Cardiac fibroblast (primary cell): Measurements from ENCODE around the gene COL23A1.
"Not testable (repeated sequence)": the region's sequence is repeated elsewhere in the genome, so short reads cannot be mapped to it uniquely, and the experiment has no call there.

Experiments used
- DNase-seq, 2 donors: peaks; one replicate each; pipeline versions ENCODE4 v3.0.0 to v3.0.0-alpha.2; 2010; ENCODE audit warnings: low read depth in 2 of 2
- H3K4me3 ChIP-seq, 2 donors: replicated peaks in 1 of 2; 1 replicate in 1 of 2; 2 replicates in 1 of 2; pipeline ENCODE4 v1.5.1; 2011; ENCODE audit warnings: low read depth in 2 of 2, low read length in 2 of 2, mild to moderate bottlenecking in 2 of 2, moderate library complexity in 1 of 2
- CTCF ChIP-seq: IDR thresholded peaks from one replicate; pipeline ENCODE4 v1.5.1; 2011; ENCODE audit warnings: low read depth, mild to moderate bottlenecking, low read length, inconsistent platforms

Gene COL23A1

GRCh38 chr5:178259623-178260536 is 330.3 kb downstream of the COL23A1 start:
- no peak for TF ChIP-seq CTCF
- H3K4me3 ChIP-seq, result no peak overlapping the region
- no peak for DNase-seq

- no peak overlapping the region for H3K4me3 ChIP-seq
- no peak for TF ChIP-seq CTCF
- DNase-seq, result no peak
Observed at GRCh38 chr5:178257650-178258049, 332.5 kb downstream of the COL23A1 start.

DNA sequence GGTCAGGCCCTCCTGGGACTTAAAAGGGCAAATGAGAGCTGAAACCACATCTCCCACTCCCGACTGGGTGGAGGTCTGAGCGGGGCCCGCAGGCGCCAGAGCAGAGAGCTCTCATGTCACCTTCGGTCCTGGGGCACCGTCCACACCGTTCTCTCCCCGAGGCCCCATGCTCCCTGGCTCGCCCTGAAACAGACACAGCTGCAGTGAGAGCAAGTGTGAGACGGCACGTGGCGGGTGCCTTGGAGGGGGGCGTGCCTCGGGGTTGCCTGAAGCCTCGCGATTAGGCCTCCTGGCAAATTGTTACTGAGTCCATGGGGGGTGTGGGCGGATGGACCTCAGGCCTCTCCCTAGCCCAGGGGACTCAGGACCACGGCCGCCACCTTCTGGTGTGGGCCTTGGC is 333.4 kb downstream of the COL23A1 start:
- TF ChIP-seq CTCF, result no peak
- H3K4me3 ChIP-seq, result no peak overlapping the region
- DNase-seq, result no peak

- DNase-seq, H3K4me3 ChIP-seq: not testable (repeated sequence)
Observed at GRCh38 chr5:178253632-178254031, 336.6 kb downstream of the COL23A1 start.

DNA sequence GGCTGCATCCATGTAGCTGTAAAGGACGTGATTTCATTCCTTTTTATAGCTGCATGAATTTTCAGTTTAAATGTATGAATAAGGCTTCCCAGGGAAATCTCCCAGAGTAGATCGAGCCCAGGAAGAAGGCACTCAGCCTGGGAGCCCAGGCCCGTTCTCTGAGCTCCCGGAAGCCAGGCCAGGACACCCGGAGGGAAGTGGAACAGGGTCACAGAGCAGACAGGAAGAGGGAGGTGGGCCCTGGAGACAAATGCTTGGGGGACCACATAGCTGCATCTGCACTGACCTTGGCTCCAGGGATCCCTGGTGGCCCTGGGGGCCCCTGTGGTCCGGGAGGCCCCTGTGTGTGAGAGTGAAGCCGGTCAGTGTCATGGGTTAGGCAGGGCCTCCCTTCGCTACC is 337.9 kb downstream of the COL23A1 start:
- DNase-seq, result no peak
- no peak for TF ChIP-seq CTCF
- no peak overlapping the region for H3K4me3 ChIP-seq

GRCh38 chr5:178250263-178250662 is 339.9 kb downstream of the COL23A1 start:
- no peak overlapping the region for H3K4me3 ChIP-seq
- no peak for DNase-seq
- TF ChIP-seq CTCF, result no peak

- DNase-seq, result peak; percentile 40 to 70
- no peak for TF ChIP-seq CTCF
- H3K4me3 ChIP-seq, result no peak overlapping the region
Observed at GRCh38 chr5:178249191-178249989, 340.8 kb downstream of the COL23A1 start.
